Suprapubic skin (tissue), 4 donors: ENCODE data around the gene KRTAP1-5. TPM values are rescaled to one million over a fixed set of nuclear protein-coding genes. Genes with fewer than 3 reads are reported as not detected.

Source experiments
- DNase-seq, 2 donors: peaks; one replicate each; pipeline ENCODE4 v3.0.0-alpha.2; 2019; ENCODE audit warnings: low spot score in 2 of 2
- H3K27ac ChIP-seq: fragments of 200-600 bp; sonication (generic); one replicate; pipeline ENCODE4 v1.5.1; 2019
- H3K27me3 ChIP-seq: fragments of 200-600 bp; sonication (generic); one replicate; pipeline ENCODE4 v1.5.1; 2019
- H3K36me3 ChIP-seq: fragments of 200-600 bp; sonication (generic); one replicate; pipeline ENCODE4 v1.5.1; 2019
- H3K4me1 ChIP-seq: fragments of 200-600 bp; sonication (generic); one replicate; pipeline ENCODE4 v1.5.1; 2019
- H3K4me3 ChIP-seq: fragments of 200-600 bp; sonication (generic); one replicate; pipeline ENCODE4 v1.5.1; 2019; ENCODE audit warnings: mild to moderate bottlenecking
- H3K9me3 ChIP-seq: fragments of 200-600 bp; sonication (generic); one replicate; pipeline ENCODE4 v1.5.1; 2019
- CTCF ChIP-seq, 2 donors: fragments of 200-600 bp in 1 of 2; fragments of 450-650 bp in 1 of 2; sonication (generic) in 1 of 2; IDR thresholded peaks; one replicate each; pipeline ENCODE4 v1.5.1; 2016 to 2019; ENCODE audit warnings: antibody characterized with exemption in 2 of 2, mild to moderate bottlenecking in 1 of 2, moderate library complexity in 1 of 2
- EP300 ChIP-seq: sonication (generic); formaldehyde crosslinking; IDR thresholded peaks from one replicate; pipeline ENCODE4 v1.6.1; 2017; ENCODE audit warnings: antibody characterized with exemption
- POLR2A ChIP-seq, 2 donors: fragments of 450-650 bp; IDR thresholded peaks; one replicate each; pipeline ENCODE4 v1.6.1; 2017; ENCODE audit warnings: antibody characterized with exemption in 2 of 2, mild to moderate bottlenecking in 2 of 2, moderate library complexity in 2 of 2
- POLR2AphosphoS5 ChIP-seq, 3 donors: sonication (generic); formaldehyde crosslinking; IDR thresholded peaks; one replicate each; pipeline ENCODE4 v1.6.1; 2017; ENCODE audit warnings: antibody characterized with exemption in 3 of 3
- WGBS: methylation state at CpG from one replicate; pipeline ENCODE4 v1.1.5; 2018; 5-methylcytosine and 5-hydroxymethylcytosine counted together
- total RNA-seq, 4 donors: library from RNA; depleted of rRNA; stranded (reverse); fragments of >200 nt; gene quantifications; one replicate each; pipeline ENCODE4 v1.1.0, GENCODE V29; 2016

The KRTAP1-5 gene
- total RNA-seq, 4 donors from 2014 or later: 1.6 to 199 (median 40.4) TPM

- 65% methylated on average over 3 of the region's 3 CpGs for WGBS
- Histone ChIP-seq H3K27ac (no peak overlapping the region), H3K36me3 (no peaks in the 10 kb centered on the region), H3K27me3 (no peaks in the 10 kb centered on the region), H3K4me1 (no peaks in the 10 kb centered on the region), H3K9me3 (no peaks in the 10 kb centered on the region), H3K4me3 (no peak overlapping the region)
- TF ChIP-seq POLR2AphosphoS5 (IDR thresholded peaks at IDR 0.05) (no peak), CTCF (IDR thresholded peaks at IDR 0.05) (no peak), EP300 (no peak), POLR2A (IDR thresholded peaks at IDR 0.05) (no peak)
- no peak for DNase-seq
Observed at GRCh38 chr17:41018541-41018940, 8.5 kb downstream of the KRTAP1-5 start.

GRCh38 chr17:41016578-41017215 lies 10.3 kb downstream of the KRTAP1-5 start:
- Histone ChIP-seq H3K27me3 (no peaks in the 10 kb centered on the region), H3K4me1 (no peaks in the 10 kb centered on the region), H3K4me3 (no peak overlapping the region), H3K27ac (no peak overlapping the region), H3K9me3 (no peaks in the 10 kb centered on the region), H3K36me3 (no peaks in the 10 kb centered on the region)
- no peak for TF ChIP-seq POLR2A (IDR thresholded peaks at IDR 0.05)
- TF ChIP-seq POLR2AphosphoS5 (IDR thresholded peaks at IDR 0.05): no peak
- no peak for TF ChIP-seq EP300
- no peak for TF ChIP-seq CTCF (IDR thresholded peaks at IDR 0.05)
- WGBS: 87% methylated on average over 12 of the region's 13 CpGs
- no peak for DNase-seq

- TF ChIP-seq POLR2AphosphoS5 (IDR thresholded peaks at IDR 0.05) (no peak), EP300 (no peak), POLR2A (IDR thresholded peaks at IDR 0.05) (no peak), CTCF (IDR thresholded peaks at IDR 0.05) (no peak)
- no peaks in the 10 kb centered on the region for H3K4me1 ChIP-seq
- H3K9me3 ChIP-seq: no peaks in the 10 kb centered on the region
- WGBS: 79% methylated on average over 7 of the region's 7 CpGs
- no peak for DNase-seq
- H3K27me3 ChIP-seq: no peaks in the 10 kb centered on the region
- no peak overlapping the region for H3K4me3 ChIP-seq
- H3K36me3 ChIP-seq: no peaks in the 10 kb centered on the region
- H3K27ac ChIP-seq: no peak overlapping the region
Observed at GRCh38 chr17:41015454-41015853, 11.6 kb downstream of the KRTAP1-5 start.

- H3K9me3 ChIP-seq: no peaks in the 10 kb centered on the region
- no peak for DNase-seq
- H3K36me3 ChIP-seq: no peaks in the 10 kb centered on the region
- no peak overlapping the region for H3K27ac ChIP-seq
- H3K27me3 ChIP-seq: no peaks in the 10 kb centered on the region
- no peak for TF ChIP-seq CTCF (IDR thresholded peaks at IDR 0.05)
- no peak for TF ChIP-seq POLR2AphosphoS5 (IDR thresholded peaks at IDR 0.05)
- no peak for TF ChIP-seq EP300
- TF ChIP-seq POLR2A (IDR thresholded peaks at IDR 0.05): no peak
- no peak overlapping the region for H3K4me3 ChIP-seq
- WGBS: 4% methylated on average over 1 of the region's 1 CpG
- no peaks in the 10 kb centered on the region for H3K4me1 ChIP-seq
Observed at GRCh38 chr17:41013606-41014005, 13.4 kb downstream of the KRTAP1-5 start.

- 81% methylated on average over 3 of the region's 3 CpGs for WGBS
- no peaks in the 10 kb centered on the region for H3K36me3 ChIP-seq
- H3K4me3 ChIP-seq: no peak overlapping the region
- no peaks in the 10 kb centered on the region for H3K9me3 ChIP-seq
- no peaks in the 10 kb centered on the region for H3K27me3 ChIP-seq
- no peak overlapping the region for H3K27ac ChIP-seq
- H3K4me1 ChIP-seq: no peaks in the 10 kb centered on the region
- TF ChIP-seq EP300 (no peak), CTCF (IDR thresholded peaks at IDR 0.05) (no peak), POLR2AphosphoS5 (IDR thresholded peaks at IDR 0.05) (no peak), POLR2A (IDR thresholded peaks at IDR 0.05) (no peak)
- no peak for DNase-seq
Observed at GRCh38 chr17:41013181-41013580, 13.8 kb downstream of the KRTAP1-5 start.
